ENCODE data around the gene ZNF217. TPM values are rescaled to one million over a fixed set of nuclear protein-coding genes. Genes with fewer than 3 reads are reported as not detected.
A peak's percentile ranks its signal among the peaks of the same experiment; 100 is the strongest.

The ZNF217 gene
- total and polyA plus RNA-seq, 10 of the 15 experiments (the other 5 are each of a cell fraction or from before 2014, with no cell fraction given), result 8.5 to 76.6 (median 40.6) TPM

- ChIA-PET CTCF (interaction anchor here (1.3 to 2.3 kb wide), 2 partner anchors 12 to 24 kb away, joined by 3 to 6 read pairs; no protein-coding TSS in a partner anchor), SMC1A (ENCODE audit: uncharacterized antibody, unreplicated experiment) (interaction anchor here (0.7 to 2.1 kb wide), 7 partner anchors 13 to 155 kb away, joined by 3 to 15 read pairs (median 4); no protein-coding TSS in a partner anchor), RAD21 (ENCODE audit: unreplicated experiment) (interaction anchor here (0.6 to 4.1 kb wide), 5 partner anchors 13 to 56 kb away, joined by 3 to 33 read pairs (median 3); no protein-coding TSS in a partner anchor), POLR2A (interaction anchor here (0.5 to 1.2 kb wide), 4 partner anchors 15 to 140 kb away, joined by 3 to 5 read pairs (median 3); no protein-coding TSS in a partner anchor)
- Histone ChIP-seq H2AFZ (ENCODE audit: control insufficient read depth, low read depth, low read length) (no peak overlapping the region), H3K9me3 (replicated peaks; ENCODE audit: control insufficient read depth, insufficient read depth, low read length) (no peaks in the 10 kb centered on the region), H3K27me3 (replicated peaks in 1 of 2; ENCODE audit: control insufficient read depth in 2 of 2, insufficient read depth in 2 of 2, low read length in 1 of 2) (no peaks in the 10 kb centered on the region), H3K9ac (ENCODE audit: control insufficient read depth, insufficient read depth, low read length) (no peak overlapping the region), H3K36me3 (ENCODE audit: control insufficient read depth in 2 of 2, insufficient read depth in 2 of 2, low read length in 1 of 2) (no peaks in the 10 kb centered on the region), H3K27ac (ENCODE audit: control insufficient read depth, insufficient read depth) (peak overlapping the region; percentile 33; the same call in 1 of the 2 replicates), H3K79me2 (ENCODE audit: control insufficient read depth, insufficient read depth, low read length) (peaks cover 41% of the 10 kb centered on the region), H4K20me1 (ENCODE audit: control insufficient read depth, insufficient read depth) (no peaks in the 10 kb centered on the region), H3K4me2 (ENCODE audit: control insufficient read depth, insufficient read depth) (no peak overlapping the region), H3K4me3 (no peak overlapping the region), H3K4me1 (ENCODE audit: control insufficient read depth, insufficient read depth, low read length) (peaks cover 8% of the 10 kb centered on the region; the same call in 1 of the 2 replicates)
- WGBS (ENCODE audit: insufficient coverage, insufficient replicate concordance, low lambda C conversion rate, missing lambda C conversion rate), result 94% methylated on average over 3 of the region's 3 CpGs
- FAIRE-seq, result no peak
- intact Hi-C loops (cut with micrococcal nuclease; ENCODE audit: unreplicated experiment) (no loop called here), in situ Hi-C loops (cut with MboI) (no loop called here)
- BruUV-seq (replicated peaks), result no TSS peak
- no peak for ATAC-seq
- TF ChIP-seq ZNF384 (IDR thresholded peaks at IDR 0.05; ENCODE audit: borderline replicate concordance, low read depth, low read length) (no peak), NFXL1 (IDR thresholded peaks at IDR 0.05; ENCODE audit: borderline replicate concordance) (peak; percentile 90), YY1 (IDR thresholded peaks at IDR 0.05; ENCODE audit: low read depth, low read length) (no peak), NFYA (IDR thresholded peaks at IDR 0.05; ENCODE audit: borderline replicate concordance, low read depth, low read length) (no peak), NR2C2 (IDR thresholded peaks at IDR 0.05; ENCODE audit: borderline replicate concordance, control insufficient read depth, insufficient read length, low read depth) (no peak), RFX5 (IDR thresholded peaks at IDR 0.05; ENCODE audit: low read depth, low read length) (no peak), EGR1 (IDR thresholded peaks at IDR 0.05; ENCODE audit: borderline replicate concordance in 1 of 2, low read depth in 2 of 2, low read length in 2 of 2) (no peak), LARP7 (IDR thresholded peaks at IDR 0.05) (no peak), ZZZ3 (IDR thresholded peaks at IDR 0.05; ENCODE audit: control insufficient read depth, insufficient read length, low read depth) (no peak), CBFB (IDR thresholded peaks at IDR 0.05; ENCODE audit: low read depth) (no peak), PML (IDR thresholded peaks at IDR 0.05; ENCODE audit: low read length) (no peak), ASH2L (IDR thresholded peaks at IDR 0.05; ENCODE audit: borderline replicate concordance, low read depth) (no peak), ETV6 (conservative IDR thresholded peaks at IDR 0.05 in 1 of 2, IDR thresholded peaks at IDR 0.05 in 1 of 2; ENCODE audit: borderline replicate concordance in 1 of 2, low read depth in 1 of 2) (peak in 1 of 2 experiments; percentile 99; a peak in 2 of 4 replicates), CREM (IDR thresholded peaks at IDR 0.05; ENCODE audit: low read depth) (no peak), NFIC (IDR thresholded peaks at IDR 0.05; ENCODE audit: low read depth, low read length) (no peak), POLR2AphosphoS2 (IDR thresholded peaks at IDR 0.05; ENCODE audit: low read depth, low read length) (no peak), NRF1 (conservative IDR thresholded peaks at IDR 0.05; ENCODE audit: low read depth, low read length) (no peak), SMC3 (IDR thresholded peaks at IDR 0.05; ENCODE audit: borderline replicate concordance, low read length) (no peak)
- DNase-seq (ENCODE audit: low read depth, low spot score), result no peak
These were observed 3.4 kb upstream of the ZNF217 start for GRCh38 chr20:53597030-53597482.

All from GM12878 (cell line).